Mesenchymal stem cell (in vitro differentiated cells and primary cell): ENCODE data around the gene ICA1. TPM values are rescaled to one million over a fixed set of nuclear protein-coding genes. Genes with fewer than 3 reads are reported as not detected.

Experiments used
- small RNA-seq: library from polyadenylated mRNA; stranded (forward); fragments of <200 nt; extraction: miRNeasy Mini kit (QIAGEN cat#:217004); gene quantifications from one replicate; pipeline ENCODE3, GENCODE V24; 2013; ENCODE audit warnings: low read depth

ICA1 gene

Small RNA genes lying within 50 kb of the gene (small RNA-seq; reads per million reads assigned to genes)
- not detected for gene AC007009.1
